T follicular helper cell (primary cell): ENCODE measurements around the gene NEUROD1.

Experiments used
- DNase-seq: peaks from one replicate; pipeline ENCODE4 v3.0.0-alpha.2; 2020; ENCODE audit warnings: low read depth

Gene NEUROD1

DNA sequence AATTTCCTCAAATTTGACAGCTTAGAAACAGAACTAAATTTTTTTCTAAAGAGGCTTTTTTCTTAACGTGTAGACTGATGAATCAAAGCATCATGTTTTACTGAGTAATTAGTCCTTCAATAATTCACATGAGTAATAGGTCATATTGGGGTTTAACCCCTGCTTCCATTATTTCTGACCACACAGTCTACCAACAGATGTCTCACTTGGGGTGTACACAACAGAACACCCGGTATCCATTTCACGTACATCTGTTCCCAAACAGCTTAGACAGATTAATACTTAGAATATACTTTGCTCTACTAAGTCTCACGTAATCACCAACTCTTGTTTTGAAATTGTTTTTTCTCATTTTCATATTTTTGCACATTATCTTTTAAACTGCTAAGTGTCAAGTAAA lies 38.2 kb downstream of the NEUROD1 start:
- DNase-seq: no peak

GRCh38 chr2:181639686-181640085 lies 40.6 kb downstream of the NEUROD1 start:
- no peak for DNase-seq

DNA sequence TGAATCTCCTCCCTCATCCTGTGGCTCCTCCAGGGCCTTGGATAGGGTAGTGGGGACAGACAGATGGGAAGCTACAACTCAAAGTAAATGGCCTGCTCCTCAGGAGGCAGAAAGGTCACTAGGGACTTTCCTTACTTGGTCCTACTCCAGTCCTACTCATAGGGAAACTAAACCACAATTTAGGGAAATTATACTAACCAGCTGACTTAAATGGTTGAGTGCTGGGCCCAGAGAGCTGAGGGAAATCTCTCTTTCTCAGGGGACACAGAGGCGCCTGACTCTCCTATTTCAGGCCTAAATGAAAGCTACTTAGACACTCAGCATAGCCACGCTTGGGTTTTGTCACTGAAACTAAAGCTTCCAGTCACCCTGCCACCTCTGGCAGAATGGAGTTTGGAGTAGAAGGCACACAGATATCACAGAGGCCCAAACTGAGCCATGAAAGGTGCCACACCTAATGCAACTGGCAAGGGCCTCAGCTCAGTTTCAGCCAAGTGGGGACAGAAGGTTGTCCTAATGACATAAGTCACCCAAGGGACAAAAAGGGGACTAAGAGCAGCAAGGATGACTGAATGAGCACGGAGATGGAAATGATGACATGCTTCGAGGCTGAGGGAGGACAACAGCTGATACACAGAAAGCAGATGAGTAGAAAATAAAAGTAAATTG lies 47.5 kb downstream of the NEUROD1 start:
- DNase-seq: no peak

DNA sequence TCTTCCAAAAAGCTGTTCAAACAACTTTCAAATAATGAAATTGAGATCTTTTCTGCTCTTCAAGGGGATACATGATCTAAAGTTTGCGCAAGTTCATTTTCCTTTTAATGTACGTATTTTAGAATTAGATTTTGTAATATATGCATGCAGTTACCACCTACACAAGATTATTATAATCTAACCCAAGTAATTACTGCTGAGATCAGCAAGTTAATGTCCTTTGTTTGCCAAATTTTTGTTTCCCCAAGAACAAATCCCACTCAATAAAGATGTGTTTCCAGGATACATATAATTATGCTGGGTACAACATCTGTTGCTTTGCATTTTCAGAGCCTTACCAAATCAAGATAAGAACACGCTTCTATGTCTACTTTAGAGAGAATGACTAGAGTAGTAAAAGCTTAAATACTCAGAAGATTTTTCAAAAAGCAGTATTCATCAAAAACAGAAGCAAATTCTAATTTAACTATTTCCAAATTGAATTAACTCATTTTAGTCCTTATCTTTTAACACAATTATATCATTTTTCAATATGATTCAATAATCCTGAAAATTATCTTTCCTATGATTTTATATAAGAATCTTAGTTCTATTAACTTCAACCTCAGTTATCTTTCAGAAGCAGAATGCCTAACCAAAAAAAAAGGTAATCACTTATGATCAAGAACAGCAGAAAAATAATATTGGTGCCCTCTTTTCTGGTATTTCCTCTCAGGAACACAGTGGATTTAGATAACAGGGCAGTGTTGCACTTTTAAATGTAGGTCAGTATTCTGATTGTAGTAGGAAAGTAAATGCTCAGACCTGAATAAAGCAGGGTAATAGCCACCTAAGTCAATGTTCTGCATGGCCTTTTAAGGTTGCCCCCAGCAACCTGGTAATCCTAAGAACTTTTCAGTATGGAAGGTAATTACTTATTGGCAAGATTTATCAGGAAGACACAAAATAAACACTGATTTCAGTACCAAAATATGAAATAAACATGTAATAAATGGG lies 51.4 kb downstream of the NEUROD1 start:
- no peak for DNase-seq

DNA sequence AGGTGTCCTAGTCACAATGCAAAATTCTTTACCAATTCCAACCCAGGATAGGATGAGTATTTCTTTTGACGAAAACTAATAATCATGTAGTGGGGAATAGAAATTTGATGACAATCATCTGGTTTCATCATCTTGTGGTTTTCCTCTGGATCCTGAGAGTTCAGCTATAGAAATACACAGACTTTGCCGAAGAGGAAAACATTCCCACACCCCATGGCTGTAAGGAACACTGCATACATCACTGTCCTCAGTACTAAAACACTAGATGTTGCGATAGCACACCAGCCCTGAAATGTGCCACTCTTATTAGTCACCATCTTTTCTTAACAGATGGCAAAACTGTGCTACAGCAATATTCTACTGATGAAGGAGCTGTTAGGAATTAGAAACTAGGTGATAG lies 52.8 kb downstream of the NEUROD1 start:
- DNase-seq: no peak

GRCh38 chr2:181626671-181627070 lies 53.6 kb downstream of the NEUROD1 start:
- no peak for DNase-seq
